Activated T-cell treated with anti-CD3 and anti-CD28 coated beads, Interleukin-2, amount 50 U/mL, for 72 hours (primary cell): ENCODE data around the gene ZNF835. TPM values are rescaled to one million over a fixed set of nuclear protein-coding genes. Genes with fewer than 3 reads are reported as not detected.
A peak's percentile ranks its signal among the peaks of the same experiment; 100 is the strongest.
"Not testable (repeated sequence)": the region's sequence is repeated elsewhere in the genome, so short reads cannot be mapped to it uniquely, and the experiment has no call there.

Experiments
- ATAC-seq, 2 donors: fragments of 150-1000 bp; cut with Tn5 transposase; replicated peaks in 1 of 2; 2 replicates each; pipeline ENCODE4 v1.10.0; 2021; ENCODE audit warnings: moderate library complexity in 2 of 2, mild to moderate bottlenecking in 1 of 2
- DNase-seq, 2 donors: peaks; one replicate each; pipeline ENCODE4 v3.0.0; 2021 to 2022; ENCODE audit warnings: mixed read lengths in 1 of 2
- H3K27ac Mint-ChIP-seq: one replicate; pipeline ENCODE4 v1.8.0; 2022; ENCODE audit warnings: mild to moderate bottlenecking, moderate library complexity, mixed read lengths
- H3K27me3 Mint-ChIP-seq: one replicate; pipeline ENCODE4 v1.8.0; 2022; ENCODE audit warnings: low read depth, mixed read lengths
- H3K36me3 Mint-ChIP-seq, 2 donors: one replicate each; pipeline ENCODE4 v1.8.0; 2022; ENCODE audit warnings: mixed read lengths in 2 of 2, mild to moderate bottlenecking in 1 of 2; ENCODE audit not compliant: insufficient read depth in 2 of 2
- H3K4me1 Mint-ChIP-seq: one replicate; pipeline ENCODE4 v1.8.0; 2022; ENCODE audit warnings: low read depth, mixed read lengths
- H3K4me3 Mint-ChIP-seq, 2 donors: one replicate each; pipeline ENCODE4 v1.8.0; 2022; ENCODE audit warnings: mild to moderate bottlenecking in 2 of 2, mixed read lengths in 2 of 2, moderate library complexity in 2 of 2
- H3K9me3 Mint-ChIP-seq, 2 donors: one replicate each; pipeline ENCODE4 v1.8.0; 2022; ENCODE audit warnings: mixed read lengths in 2 of 2
- total RNA-seq, 2 donors: library from RNA; stranded (reverse); gene quantifications; one replicate each; pipeline ENCODE4 v1.2.3, GENCODE V29; 2022

The ZNF835 gene
- total RNA-seq, 2 donors from 2014 or later = 0.53 to 1.3 TPM

DNA sequence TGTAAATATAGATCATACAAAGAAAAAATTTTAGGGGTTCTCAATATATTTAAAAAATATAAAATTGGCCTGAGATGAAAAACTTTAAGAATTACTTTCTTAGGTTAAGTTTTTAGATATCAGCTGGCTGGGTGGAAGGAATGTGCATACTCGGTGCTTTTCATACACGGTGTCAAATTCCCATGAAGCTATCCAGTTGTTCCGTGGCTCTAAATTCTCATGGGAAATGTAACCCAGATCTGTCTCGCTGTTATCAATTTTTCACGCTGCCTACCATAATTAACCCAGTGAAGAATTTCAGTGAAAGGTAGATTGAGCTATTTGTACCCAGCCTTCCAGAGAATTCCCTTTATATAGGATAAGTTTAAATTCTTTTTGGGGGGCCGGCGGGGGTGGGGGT lies 11.6 kb upstream of the ZNF835 start:
- no peak for DNase-seq
- ATAC-seq = no peak
- Mint-ChIP-seq H3K9me3 (peaks cover 10 to 27% of the 10 kb centered on the region in 2 donors), H3K27me3 (no peaks in the 10 kb centered on the region), H3K4me1 (no peaks in the 10 kb centered on the region), H3K27ac (no peak overlapping the region), H3K4me3 (no peak overlapping the region), H3K36me3 (peaks cover 10 to 12% of the 10 kb centered on the region in 2 donors)

DNA sequence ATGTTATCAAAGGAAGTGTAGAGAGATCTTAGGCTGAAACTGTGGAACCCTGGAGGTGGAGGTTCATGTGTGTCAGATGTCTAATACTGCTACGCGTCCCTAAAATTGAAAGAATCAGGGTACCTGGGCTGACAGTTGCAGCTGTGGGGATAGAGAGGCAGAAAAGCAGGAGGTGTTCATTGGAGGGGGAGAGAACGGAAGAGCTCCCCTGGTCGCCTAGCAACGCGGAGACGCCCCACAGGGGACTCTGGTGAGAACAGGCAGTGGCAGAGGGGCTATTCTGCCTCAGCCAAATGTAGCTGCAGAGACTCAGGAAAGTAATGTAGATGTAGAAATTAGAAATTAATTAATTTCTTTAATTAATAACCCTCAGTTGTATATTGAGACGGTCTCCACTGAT lies 10.1 kb upstream of the ZNF835 start:
- no peak for DNase-seq
- ATAC-seq = no peak
- Mint-ChIP-seq H3K4me1 (no peaks in the 10 kb centered on the region), H3K27me3 (no peaks in the 10 kb centered on the region), H3K4me3 (no peak overlapping the region), H3K27ac (no peak overlapping the region), H3K9me3 (peaks cover 5 to 21% of the 10 kb centered on the region in 2 donors), H3K36me3 (peaks cover 6 to 14% of the 10 kb centered on the region in 2 donors)

DNA sequence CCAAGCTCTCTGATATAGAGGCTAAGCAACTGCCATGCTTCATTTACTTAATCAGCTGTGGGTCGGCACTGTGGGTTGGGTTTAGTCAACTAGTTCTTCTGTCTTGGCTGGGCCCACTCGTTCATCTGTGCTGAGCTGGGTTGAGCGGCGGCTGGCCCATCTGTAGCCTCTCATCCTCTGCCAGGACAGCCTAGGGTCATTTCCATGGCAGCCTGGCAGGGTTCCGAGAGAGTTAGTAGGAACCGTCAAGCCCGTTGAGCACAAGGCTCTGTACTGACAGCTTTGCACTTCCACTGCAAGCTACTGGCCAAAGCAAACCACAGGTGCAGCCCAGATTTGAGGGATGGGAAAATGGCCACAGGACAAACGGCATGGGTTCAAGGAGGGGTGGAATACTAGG lies 6.6 kb upstream of the ZNF835 start:
- Mint-ChIP-seq H3K4me1 (no peaks in the 10 kb centered on the region), H3K4me3 (no peak overlapping the region)
- no peak for ATAC-seq

DNA sequence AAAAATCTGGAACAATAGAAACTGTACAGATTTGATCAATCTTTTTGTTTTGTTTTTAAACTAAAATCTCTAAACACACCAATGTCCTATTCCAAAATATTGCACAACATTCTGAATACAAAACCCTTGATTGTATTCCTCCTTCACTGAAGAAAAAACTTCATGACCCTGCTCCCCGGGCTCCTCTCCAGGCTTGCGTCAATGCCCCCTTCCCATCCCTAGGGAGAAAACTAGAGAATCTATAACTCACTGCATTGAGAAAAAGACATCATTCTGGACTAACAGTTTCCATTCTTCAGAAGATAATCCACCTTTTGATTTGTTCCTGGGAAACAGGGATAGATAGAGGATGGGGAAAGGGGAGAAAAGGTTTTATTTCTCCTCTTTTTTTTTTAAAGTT lies 1.1 kb upstream of the ZNF835 start:
- not testable (repeated sequence) for H3K27ac Mint-ChIP-seq, DNase-seq, H3K4me1 Mint-ChIP-seq, ATAC-seq, H3K27me3 Mint-ChIP-seq
- H3K4me3 Mint-ChIP-seq = peak overlapping the region in 1 of 2 donors; percentile 1
- H3K9me3 Mint-ChIP-seq = peaks cover 9 to 12% of the 10 kb centered on the region in 2 donors
- H3K36me3 Mint-ChIP-seq = peaks cover 14 to 18% of the 10 kb centered on the region in 2 donors

More for the DNA sequence above, 6.6 kb upstream of the ZNF835 start:
- DNase-seq = no peak
- peaks cover 8 to 12% of the 10 kb centered on the region in 2 donors for H3K36me3 Mint-ChIP-seq
- no peaks in the 10 kb centered on the region for H3K27me3 Mint-ChIP-seq
- H3K9me3 Mint-ChIP-seq = peaks cover 8 to 13% of the 10 kb centered on the region in 2 donors
- H3K27ac Mint-ChIP-seq = no peak overlapping the region

DNA sequence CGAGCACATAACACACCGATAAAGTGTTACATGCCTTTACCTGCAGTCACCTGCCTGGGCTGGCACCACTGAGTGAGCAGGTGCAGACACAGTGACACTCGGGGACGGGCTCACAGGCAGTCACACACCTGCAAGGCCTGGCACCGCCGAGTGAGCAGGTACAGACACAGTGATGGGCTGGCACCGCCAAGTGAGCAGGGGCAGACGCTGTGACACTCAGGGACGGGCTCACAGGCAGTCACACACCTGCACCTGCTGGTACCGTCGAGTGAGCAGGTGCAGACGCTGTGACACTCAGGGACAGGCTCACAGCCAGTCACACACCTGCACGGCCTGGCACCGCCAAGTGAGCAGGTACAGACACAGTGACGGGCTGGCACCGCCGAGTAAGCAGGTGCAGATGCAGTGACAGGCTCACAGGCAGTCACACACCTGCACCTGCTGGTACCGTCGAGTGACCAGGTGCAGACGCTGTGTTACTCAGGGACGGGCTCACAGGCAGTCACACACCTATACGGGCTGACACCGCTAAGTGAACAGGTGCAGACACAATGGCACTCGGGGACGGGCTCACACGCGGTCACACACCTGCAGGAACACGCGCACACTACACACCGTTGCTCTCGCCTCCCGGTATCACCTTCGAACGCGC lies 470 bp downstream of the ZNF835 start:
- ATAC-seq (no peak), DNase-seq (no peak)
- H3K27me3 Mint-ChIP-seq = no peaks in the 10 kb centered on the region
- H3K36me3 Mint-ChIP-seq = peaks cover 10 to 15% of the 10 kb centered on the region in 2 donors
- peaks cover 8 to 9% of the 10 kb centered on the region in 2 donors for H3K9me3 Mint-ChIP-seq
- peak overlapping the region; percentile 79 to 93 for H3K4me3 Mint-ChIP-seq
- H3K27ac Mint-ChIP-seq = no peak overlapping the region
- H3K4me1 Mint-ChIP-seq = no peaks in the 10 kb centered on the region

DNA sequence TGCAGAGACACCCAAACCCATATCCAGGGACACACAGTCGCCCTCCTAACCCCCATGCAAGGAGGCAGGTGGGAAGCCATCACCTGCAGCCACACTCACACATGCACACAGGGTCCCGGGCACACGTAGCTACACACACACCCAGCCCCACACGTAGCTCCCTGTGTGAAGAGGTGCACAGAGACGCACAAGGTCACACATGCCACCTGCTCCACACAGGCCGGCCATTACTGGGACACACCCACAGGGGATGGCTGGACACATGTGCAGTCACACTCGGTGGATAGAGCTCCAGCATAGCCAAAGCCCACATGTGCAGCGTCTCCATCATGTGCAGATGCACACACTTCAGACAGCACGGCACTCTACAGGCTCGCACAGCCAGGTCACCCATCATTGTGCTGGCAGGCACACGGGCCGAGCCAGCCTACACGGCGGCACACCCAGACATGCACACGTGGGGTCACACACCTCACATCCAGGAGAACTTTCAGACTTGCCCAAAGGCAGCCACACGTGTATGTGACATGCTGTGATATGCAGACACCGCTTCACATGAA lies 1.1 kb downstream of the ZNF835 start:
- DNase-seq (no peak), ATAC-seq (no peak)
- Mint-ChIP-seq H3K9me3 (peaks cover 8% of the 10 kb centered on the region in 2 donors), H3K27ac (no peak overlapping the region), H3K27me3 (no peaks in the 10 kb centered on the region), H3K4me3 (peak overlapping the region; percentile 55 to 93), H3K4me1 (no peaks in the 10 kb centered on the region), H3K36me3 (peaks cover 10 to 17% of the 10 kb centered on the region in 2 donors)

DNA sequence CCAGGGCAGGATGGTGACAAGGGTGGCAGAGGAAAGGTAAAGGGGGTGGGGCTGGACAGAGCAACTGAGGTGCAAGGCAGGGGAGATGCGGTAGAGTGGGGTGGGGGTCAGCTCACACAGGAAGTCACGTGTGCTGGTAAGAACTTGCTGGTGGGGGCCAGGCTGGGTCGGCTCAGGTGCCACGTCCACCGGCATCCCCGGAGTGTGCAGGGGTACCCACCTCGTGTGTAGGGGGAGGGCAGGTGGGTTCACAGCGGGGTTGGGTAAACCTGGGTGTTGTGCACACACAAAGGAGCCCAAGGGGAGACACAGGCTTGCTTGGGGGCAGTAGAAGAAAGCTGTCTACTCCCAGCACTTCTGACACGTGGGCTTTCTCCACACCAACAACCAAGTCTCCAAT lies 2.9 kb downstream of the ZNF835 start:
- Mint-ChIP-seq H3K27ac (no peak overlapping the region), H3K27me3 (no peaks in the 10 kb centered on the region)

DNA sequence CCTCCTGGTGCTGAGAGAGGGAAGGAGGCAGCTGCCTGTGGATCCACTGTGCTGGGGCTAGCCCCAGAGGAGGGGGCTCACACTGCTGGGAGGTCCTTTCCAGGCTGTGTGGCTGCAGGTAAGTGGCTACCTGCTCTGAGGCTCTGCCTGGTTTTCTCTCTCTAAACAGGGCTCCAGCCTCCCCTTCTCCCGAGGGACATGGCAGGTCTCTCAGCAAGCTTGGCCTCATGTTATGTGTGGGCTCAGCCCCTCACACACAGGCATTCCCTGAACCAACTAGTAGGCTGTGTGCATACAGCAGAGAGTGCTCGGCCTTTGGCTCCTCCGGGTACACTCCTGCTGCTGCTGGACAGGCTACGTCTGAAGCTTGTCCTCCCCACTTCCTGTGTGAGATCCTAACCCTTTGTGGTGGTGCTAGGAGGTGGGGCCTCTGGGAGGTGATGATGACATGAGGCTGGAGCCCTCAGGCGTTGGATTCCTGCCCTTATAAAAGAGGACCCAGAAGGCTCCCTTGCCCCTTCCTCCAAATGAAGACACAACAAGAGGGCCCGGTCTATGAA lies 4.2 kb downstream of the ZNF835 start:
- peaks cover 13 to 30% of the 10 kb centered on the region in 2 donors for H3K36me3 Mint-ChIP-seq
- no peaks in the 10 kb centered on the region for H3K27me3 Mint-ChIP-seq
- no peak overlapping the region for H3K4me3 Mint-ChIP-seq
- H3K9me3 Mint-ChIP-seq = peaks cover 8 to 9% of the 10 kb centered on the region in 2 donors
- no peaks in the 10 kb centered on the region for H3K4me1 Mint-ChIP-seq
- DNase-seq (no peak), ATAC-seq (no peak)
- H3K27ac Mint-ChIP-seq = no peak overlapping the region

More for the DNA sequence above, 2.9 kb downstream of the ZNF835 start:
- no peak for DNase-seq
- H3K36me3 Mint-ChIP-seq = peaks cover 10 to 23% of the 10 kb centered on the region in 2 donors
- no peak for ATAC-seq
- H3K9me3 Mint-ChIP-seq = peaks cover 8% of the 10 kb centered on the region in 2 donors
- H3K4me1 Mint-ChIP-seq = no peaks in the 10 kb centered on the region
- no peak overlapping the region for H3K4me3 Mint-ChIP-seq

DNA sequence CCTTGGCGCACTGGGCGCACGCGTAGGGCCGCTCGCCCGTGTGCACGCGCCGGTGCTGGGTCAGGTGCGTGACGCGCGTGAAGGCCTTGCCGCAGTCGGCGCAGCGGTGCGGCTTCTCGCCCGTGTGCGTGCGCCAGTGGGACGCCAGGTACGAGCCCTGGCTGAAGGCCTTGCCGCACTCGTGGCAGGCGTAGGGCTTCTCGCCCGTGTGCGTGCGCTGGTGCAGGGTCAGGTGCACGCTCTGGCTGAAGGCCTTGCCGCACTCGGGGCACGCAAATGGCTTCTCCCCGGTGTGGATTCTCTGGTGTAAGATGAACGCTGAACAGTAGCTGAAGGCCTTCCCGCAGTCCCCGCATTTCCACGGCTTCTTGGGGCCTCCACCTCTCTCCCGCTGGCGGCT lies 7.0 kb downstream of the ZNF835 start:
- Mint-ChIP-seq H3K27me3 (no peaks in the 10 kb centered on the region), H3K36me3 (peaks cover 6 to 21% of the 10 kb centered on the region in 2 donors), H3K4me1 (no peaks in the 10 kb centered on the region), H3K27ac (no peak overlapping the region), H3K4me3 (no peak overlapping the region), H3K9me3 (peaks cover 3% of the 10 kb centered on the region in 2 donors)
- no peak for ATAC-seq
- DNase-seq = no peak

DNA sequence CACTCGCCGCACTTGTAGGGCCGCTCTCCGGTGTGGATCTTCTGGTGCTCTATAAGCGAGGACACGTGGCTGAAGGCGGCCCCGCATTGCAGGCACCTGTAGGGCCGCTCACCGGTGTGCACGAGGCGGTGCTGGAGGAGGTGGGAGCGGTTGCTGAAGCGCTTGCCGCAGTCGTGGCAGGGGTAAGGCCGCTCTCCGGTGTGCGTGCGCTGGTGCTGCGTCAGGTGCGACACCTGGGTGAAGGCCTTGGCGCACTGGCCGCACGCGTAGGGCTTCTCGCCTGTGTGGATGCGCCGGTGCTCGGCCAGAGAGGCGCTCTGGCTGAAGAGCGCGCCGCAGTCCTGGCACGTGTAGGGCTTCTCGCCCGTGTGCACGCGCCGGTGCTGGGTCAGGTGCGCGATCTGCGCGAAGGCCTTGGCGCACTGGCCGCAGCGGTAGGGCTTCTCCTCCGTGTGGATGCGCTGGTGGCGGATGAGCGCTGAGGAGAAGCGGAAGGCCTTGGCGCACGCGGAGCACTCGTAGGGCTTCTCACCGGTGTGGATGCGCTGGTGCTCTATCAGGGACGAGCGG lies 7.5 kb downstream of the ZNF835 start:
- H3K9me3 Mint-ChIP-seq = peaks cover 3 to 8% of the 10 kb centered on the region in 2 donors
- no peak overlapping the region for H3K27ac Mint-ChIP-seq
- H3K27me3 Mint-ChIP-seq = no peaks in the 10 kb centered on the region
- no peaks in the 10 kb centered on the region for H3K4me1 Mint-ChIP-seq
- DNase-seq (no peak), ATAC-seq (no peak)
- peaks cover 6 to 25% of the 10 kb centered on the region in 2 donors for H3K36me3 Mint-ChIP-seq
- H3K4me3 Mint-ChIP-seq = no peak overlapping the region

DNA sequence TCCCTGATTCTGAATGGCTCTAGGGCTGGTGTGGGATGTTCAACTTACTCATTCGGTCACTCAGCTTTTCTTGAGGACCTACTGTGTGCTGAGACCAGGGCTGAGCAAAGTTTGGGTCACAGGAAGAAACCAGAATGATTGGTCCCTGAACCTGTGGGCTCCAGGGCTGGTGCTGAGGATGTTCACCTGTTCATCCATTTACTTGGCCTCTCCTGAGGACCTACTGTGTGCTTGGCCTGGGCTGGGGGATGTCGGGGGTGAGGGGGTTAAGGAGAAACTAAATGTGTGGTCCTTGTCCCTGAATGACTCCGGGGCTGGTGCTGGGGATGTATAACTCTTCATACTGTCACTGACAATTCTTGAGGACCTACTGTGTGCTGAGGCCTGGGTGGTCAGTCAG lies 10.3 kb downstream of the ZNF835 start:
- no peak for ATAC-seq

DNA sequence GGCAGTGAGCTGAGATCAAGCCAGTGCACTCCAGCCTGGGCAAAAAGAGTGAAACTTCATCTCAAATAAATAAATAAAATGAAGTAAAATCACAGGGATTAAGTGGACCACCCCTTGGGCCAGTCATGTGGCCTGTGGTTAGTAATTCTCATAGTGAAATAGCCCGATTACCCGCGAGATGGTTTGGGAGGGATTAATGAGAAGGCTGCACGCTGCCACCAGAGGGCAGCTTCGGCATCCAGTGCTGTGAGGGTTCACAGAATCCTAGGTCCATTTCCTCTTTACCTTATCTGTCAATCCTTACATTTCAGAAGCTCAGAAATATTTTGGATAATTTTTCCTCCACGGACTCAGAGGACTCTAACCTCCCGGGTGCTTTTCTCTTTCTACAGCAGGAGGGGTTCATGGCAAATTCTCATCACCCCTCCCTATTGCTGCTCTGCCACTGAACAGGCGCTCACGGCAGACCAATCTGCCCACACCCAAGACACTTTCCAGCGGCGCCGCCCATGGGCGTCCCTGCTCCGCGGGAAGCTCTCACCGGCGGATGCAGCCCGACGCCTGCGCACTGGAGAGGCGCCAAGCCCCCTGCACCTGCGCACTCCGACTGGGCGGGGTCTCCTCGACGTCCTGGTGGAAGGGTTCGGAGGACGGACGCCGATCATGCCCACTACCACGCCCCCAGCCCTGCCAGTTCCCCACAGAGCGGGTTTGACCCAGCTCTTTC lies 11.0 kb downstream of the ZNF835 start:
- ATAC-seq (no peak), DNase-seq (peak in 1 of 2 donors; percentile 1)
- H3K27ac Mint-ChIP-seq = no peak overlapping the region
- H3K9me3 Mint-ChIP-seq = peaks cover 3 to 7% of the 10 kb centered on the region in 2 donors
- H3K4me3 Mint-ChIP-seq = no peak overlapping the region
- no peaks in the 10 kb centered on the region for H3K4me1 Mint-ChIP-seq
- no peaks in the 10 kb centered on the region for H3K27me3 Mint-ChIP-seq
- H3K36me3 Mint-ChIP-seq = peaks cover 7 to 26% of the 10 kb centered on the region in 2 donors

More for the DNA sequence above, 10.3 kb downstream of the ZNF835 start:
- Mint-ChIP-seq H3K4me3 (no peak overlapping the region), H3K9me3 (peaks cover 3 to 6% of the 10 kb centered on the region in 2 donors), H3K36me3 (peaks cover 6 to 27% of the 10 kb centered on the region in 2 donors), H3K27me3 (no peaks in the 10 kb centered on the region), H3K27ac (no peak overlapping the region), H3K4me1 (no peaks in the 10 kb centered on the region)
- DNase-seq = no peak

DNA sequence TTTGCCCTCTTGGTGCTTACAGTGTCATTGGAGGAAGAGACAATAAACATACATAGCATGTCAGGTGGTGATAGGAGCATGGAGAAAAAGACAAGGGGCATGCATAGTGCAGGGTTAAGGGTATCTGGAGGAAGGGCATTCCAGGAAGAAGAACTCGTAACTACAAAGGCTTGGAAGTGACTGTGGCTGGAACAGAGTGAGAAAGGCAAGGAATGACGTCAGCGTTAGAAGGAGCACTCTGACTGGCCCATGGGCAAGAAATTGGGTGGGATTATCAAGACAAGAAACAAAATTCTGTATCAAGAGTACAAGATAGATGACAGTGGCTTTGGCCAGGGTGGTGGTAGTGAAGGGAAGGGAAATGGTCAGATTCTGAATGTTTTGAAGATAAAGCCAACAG lies 17.4 kb downstream of the ZNF835 start:
- H3K4me3 Mint-ChIP-seq = no peak overlapping the region
- peaks cover 21 to 23% of the 10 kb centered on the region in 2 donors for H3K9me3 Mint-ChIP-seq
- peaks cover 15 to 17% of the 10 kb centered on the region in 2 donors for H3K36me3 Mint-ChIP-seq
- no peaks in the 10 kb centered on the region for H3K27me3 Mint-ChIP-seq
- ATAC-seq (no peak), DNase-seq (no peak)
- H3K4me1 Mint-ChIP-seq = no peaks in the 10 kb centered on the region
- H3K27ac Mint-ChIP-seq = no peak overlapping the region
